Stomach (tissue), 9 donors: ENCODE measurements around the gene BTBD9. TPM values are rescaled to one million over a fixed set of nuclear protein-coding genes. Genes with fewer than 3 reads are reported as not detected.

Experiments used
- DNase-seq, 2 donors: peaks; one replicate each; pipeline versions ENCODE4 v3.0.0 to v3.0.0-alpha.2; 2013 to 2019
- H3K27ac ChIP-seq, 5 donors: fragments of 200-600 bp in 4 of 5; sonication (generic) in 4 of 5; one replicate each; pipeline ENCODE4 v1.5.1; 2013 to 2019; ENCODE audit warnings: mild to moderate bottlenecking in 1 of 5, moderate library complexity in 1 of 5
- H3K27me3 ChIP-seq, 3 donors: fragments of 200-600 bp; sonication (generic); one replicate each; pipeline ENCODE4 v1.5.1; 2017 to 2019; ENCODE audit warnings: mixed run types in 1 of 3
- H3K36me3 ChIP-seq, 4 donors: fragments of 200-600 bp; sonication (generic); 1 replicate in 3 of 4; 2 replicates in 1 of 4; pipeline ENCODE4 v1.5.1; 2016 to 2019
- H3K4me1 ChIP-seq, 4 donors: fragments of 200-600 bp; sonication (generic); one replicate each; pipeline ENCODE4 v1.5.1; 2016 to 2019
- H3K4me3 ChIP-seq, 4 donors: fragments of 200-600 bp; sonication (generic) in 3 of 4; one replicate each; pipeline ENCODE4 v1.5.1; 2016 to 2019; ENCODE audit warnings: mild to moderate bottlenecking in 1 of 4
- H3K9me3 ChIP-seq, 4 donors: fragments of 200-600 bp; sonication (generic); one replicate each; pipeline ENCODE4 v1.5.1; 2016 to 2019
- CTCF ChIP-seq, 7 experiments: fragments of 450-650 bp in 4 of 7; fragments of 200-600 bp in 3 of 7; sonication (generic) in 3 of 7; IDR thresholded peaks; one replicate each; pipeline ENCODE4 v1.5.1; 2016 to 2019; ENCODE audit warnings: antibody characterized with exemption in 7 of 7, control low read depth in 2 of 7, mild to moderate bottlenecking in 1 of 7
- EP300 ChIP-seq: sonication (generic); formaldehyde crosslinking; IDR thresholded peaks from one replicate; pipeline ENCODE4 v1.6.1; 2017; ENCODE audit warnings: antibody characterized with exemption
- POLR2A ChIP-seq, 4 donors: fragments of 450-650 bp; IDR thresholded peaks; one replicate each; pipeline ENCODE4 v1.6.1; 2016; ENCODE audit warnings: antibody characterized with exemption in 4 of 4, control low read depth in 2 of 4, mild to moderate bottlenecking in 1 of 4, moderate library complexity in 1 of 4
- POLR2AphosphoS5 ChIP-seq, 3 donors: sonication (generic); formaldehyde crosslinking; IDR thresholded peaks; one replicate each; pipeline ENCODE4 v1.6.1; 2016; ENCODE audit warnings: antibody characterized with exemption in 3 of 3
- WGBS, 5 donors: extraction: QIAGEN DNeasy Blood & Tissue Kit in 3 of 5; methylation state at CpG; one replicate each; pipeline versions ENCODE4 v1.1.5 to v1.1.7; 2013 to 2018; 5-methylcytosine and 5-hydroxymethylcytosine counted together
- intact Hi-C: fragments of 100-400 bp; cut with DNase I; formaldehyde crosslinking; loops from one replicate; pipeline ENCODE4 v1.15.1; 2023; ENCODE audit warnings: low total_unique reads
- polyA plus RNA-seq, 3 donors: library from polyadenylated mRNA; stranded (reverse); fragments of 200-250 nt; gene quantifications; one replicate each; pipeline ENCODE4 v1.2.3, GENCODE V29; 2013
- total RNA-seq, 5 donors: library from RNA; depleted of rRNA; stranded (reverse); fragments of >200 nt; gene quantifications; one replicate each; pipeline versions ENCODE4 v1.1.0 to v1.2.3, GENCODE V29; 2014 to 2016
- donor health status: healthy with polysubstance abuse.
- donor health status: Bipolar disorder and iron deficiency.
- donor health status: healthy.

The BTBD9 gene
- total and polyA plus RNA-seq, 8 donors, result 1.4 to 90.2 (median 6.8) TPM

- WGBS, 5 donors, result 93 to 98% (median 96%) methylated on average over 5 of the region's 5 CpGs
These were observed 133.9 kb downstream of the BTBD9 start for GRCh38 chr6:38505826-38506225.

GRCh38 chr6:38504996-38505395, 134.7 kb downstream of the BTBD9 start:
- H3K4me3 ChIP-seq, result no peak overlapping the region
- H3K9me3 ChIP-seq, result no peaks in the 10 kb centered on the region
- no peaks in the 10 kb centered on the region for H3K27me3 ChIP-seq
- no peak for DNase-seq
- 87 to 95% (median 93%) methylated on average over 3 of the region's 3 CpGs for WGBS, 5 donors
- peaks cover 0 to 16% (median 12%) of the 10 kb centered on the region in 4 donors for H3K4me1 ChIP-seq
- intact Hi-C loops, result no loop called here
- H3K27ac ChIP-seq, result no peak overlapping the region
- TF ChIP-seq POLR2AphosphoS5 (IDR thresholded peaks at IDR 0.05) (no peak), CTCF (IDR thresholded peaks at IDR 0.05) (no peak), EP300 (no peak), POLR2A (IDR thresholded peaks at IDR 0.05) (no peak)
- no peaks in the 10 kb centered on the region for H3K36me3 ChIP-seq

More at GRCh38 chr6:38505826-38506225, 133.9 kb downstream of the BTBD9 start:
- Histone ChIP-seq H3K4me1 (peaks cover 0 to 18% (median 14%) of the 10 kb centered on the region in 4 donors), H3K9me3 (no peaks in the 10 kb centered on the region), H3K27me3 (no peaks in the 10 kb centered on the region), H3K27ac (no peak overlapping the region), H3K4me3 (no peak overlapping the region), H3K36me3 (no peaks in the 10 kb centered on the region)
- DNase-seq, result no peak
- TF ChIP-seq CTCF (IDR thresholded peaks at IDR 0.05) (no peak), POLR2A (IDR thresholded peaks at IDR 0.05) (no peak), POLR2AphosphoS5 (IDR thresholded peaks at IDR 0.05) (no peak), EP300 (no peak)
- intact Hi-C loops, result no loop called here

- WGBS, 5 donors, result 76 to 92% (median 87%) methylated on average over 6 of the region's 6 CpGs
- Histone ChIP-seq H3K36me3 (no peaks in the 10 kb centered on the region), H3K4me1 (peaks cover 0 to 7% (median 3%) of the 10 kb centered on the region in 4 donors), H3K27me3 (no peaks in the 10 kb centered on the region), H3K27ac (no peak overlapping the region), H3K4me3 (no peak overlapping the region), H3K9me3 (no peaks in the 10 kb centered on the region)
- no peak for TF ChIP-seq CTCF (IDR thresholded peaks at IDR 0.05)
- TF ChIP-seq POLR2AphosphoS5 (IDR thresholded peaks at IDR 0.05), result no peak
- no peak for TF ChIP-seq POLR2A (IDR thresholded peaks at IDR 0.05)
- TF ChIP-seq EP300, result no peak
- intact Hi-C loops, result no loop called here
- peak in 1 of 2 donors; percentile 49 for DNase-seq
These were observed 135.6 kb downstream of the BTBD9 start for GRCh38 chr6:38503960-38504682.

- Histone ChIP-seq H3K9me3 (no peaks in the 10 kb centered on the region), H3K27ac (no peak overlapping the region), H3K4me3 (no peak overlapping the region), H3K4me1 (no peaks in the 10 kb centered on the region), H3K36me3 (no peaks in the 10 kb centered on the region), H3K27me3 (no peaks in the 10 kb centered on the region)
- DNase-seq, result no peak
- 83 to 86% (median 85%) methylated on average over 5 of the region's 5 CpGs for WGBS, 5 donors
- TF ChIP-seq EP300 (no peak), POLR2AphosphoS5 (IDR thresholded peaks at IDR 0.05) (no peak), CTCF (IDR thresholded peaks at IDR 0.05) (no peak), POLR2A (IDR thresholded peaks at IDR 0.05) (no peak)
- intact Hi-C loops, result no loop called here
These were observed 136.5 kb downstream of the BTBD9 start for GRCh38 chr6:38503032-38503773.
